Neural cell (in vitro differentiated cells): Measurements from ENCODE around the gene ITGB3. TPM values are rescaled to one million over a fixed set of nuclear protein-coding genes. Genes with fewer than 3 reads are reported as not detected.

ENCODE experiments used
- H2AFZ ChIP-seq: fragments of 200-600, 300-800 bp; sonication (generic), shearing (Covaris generic); 2 replicates; pipeline ENCODE4 v1.6.0; 2014; ENCODE audit warnings: low read depth, mild to moderate bottlenecking, antibody characterized with exemption, low read length, moderate library complexity
- H3F3A ChIP-seq: fragments of 200-600 bp; shearing (Covaris generic); 2 replicates; pipeline ENCODE4 v1.6.1; 2016; ENCODE audit warnings: mild to moderate bottlenecking, moderate library complexity, mixed read lengths, antibody characterized with exemption, low read length; ENCODE audit not compliant: insufficient read depth, poor library complexity, severe bottlenecking
- H3K27ac ChIP-seq: fragments of 200-600, 300-800 bp; sonication (generic), shearing (Covaris generic); 2 replicates; pipeline ENCODE4 v1.5.1; 2014; ENCODE audit warnings: mild to moderate bottlenecking, low read length, moderate library complexity
- H3K27me3 ChIP-seq: fragments of 300-800, 200-600 bp; sonication (generic), shearing (Covaris generic); 2 replicates; pipeline ENCODE4 v1.6.0; 2014; ENCODE audit warnings: mild to moderate bottlenecking, low read depth, low read length, moderate library complexity; ENCODE audit not compliant: insufficient read depth
- H3K36me3 ChIP-seq: fragments of 300-800, 200-600 bp; sonication (generic), shearing (Covaris generic); 2 replicates; pipeline ENCODE4 v1.5.1; 2014; ENCODE audit warnings: mild to moderate bottlenecking, antibody characterized with exemption, low read length, moderate library complexity; ENCODE audit not compliant: insufficient read depth
- H3K4me2 ChIP-seq: fragments of 300-800, 200-600 bp; sonication (generic), shearing (Covaris generic); 2 replicates; pipeline ENCODE4 v1.6.0; 2014; ENCODE audit warnings: mild to moderate bottlenecking, low read length
- H3K4me3 ChIP-seq: fragments of 300-800, 200-600 bp; sonication (generic), shearing (Covaris generic); 2 replicates; pipeline ENCODE4 v1.5.1; 2014; ENCODE audit warnings: mild to moderate bottlenecking, low read length, moderate library complexity
- H3K79me2 ChIP-seq: fragments of 200-600 bp; shearing (Covaris generic); replicated peaks from 2 replicates; pipeline ENCODE4 v1.6.0; 2014; ENCODE audit warnings: mild to moderate bottlenecking, low read length, moderate library complexity; ENCODE audit not compliant: insufficient read depth
- H3K9ac ChIP-seq: fragments of 300-800, 200-600 bp; sonication (generic), shearing (Covaris generic); 2 replicates; pipeline ENCODE4 v1.6.1; 2016; ENCODE audit warnings: mild to moderate bottlenecking, low read length, mixed read lengths
- H3K9me2 ChIP-seq: fragments of 200-600 bp; shearing (Covaris generic); 2 replicates; pipeline ENCODE4 v1.6.1; 2016; ENCODE audit warnings: mild to moderate bottlenecking, low read length, mixed read lengths; ENCODE audit not compliant: insufficient read depth
- H3K9me3 ChIP-seq: fragments of 200-600, 300-800 bp; sonication (generic), shearing (Covaris generic); 2 replicates; pipeline ENCODE4 v1.6.1; 2016; ENCODE audit warnings: mild to moderate bottlenecking, mixed run types, low read length, moderate library complexity, mixed read lengths
- H4K20me1 ChIP-seq: fragments of 200-600 bp; shearing (Covaris generic); 2 replicates; pipeline ENCODE4 v1.6.1; 2016; ENCODE audit warnings: mild to moderate bottlenecking, mixed run types; ENCODE audit not compliant: insufficient read depth
- EP300 ChIP-seq: fragments of 450-650 bp; conservative IDR thresholded peaks from 2 replicates; pipeline ENCODE4 v1.6.1; 2014; ENCODE audit warnings: antibody characterized with exemption, mild to moderate bottlenecking, moderate library complexity; ENCODE audit not compliant: poor library complexity, severe bottlenecking
- EZH2 ChIP-seq: fragments of 200-600, 300-800 bp; shearing (Covaris generic), sonication (generic); IDR thresholded peaks from 2 replicates; pipeline ENCODE4 v1.6.1; 2014; ENCODE audit warnings: antibody characterized with exemption, low read length, borderline replicate concordance, mild to moderate bottlenecking; ENCODE audit not compliant: insufficient read depth, poor library complexity, severe bottlenecking
- MXI1 ChIP-seq: fragments of 450-650 bp; conservative IDR thresholded peaks from 2 replicates; pipeline ENCODE4 v1.6.1; 2014; ENCODE audit warnings: antibody characterized with exemption, mild to moderate bottlenecking; ENCODE audit not compliant: poor library complexity, severe bottlenecking
- POLR2AphosphoS5 ChIP-seq: IDR thresholded peaks from 2 replicates; pipeline ENCODE4 v1.6.1; 2012
- RAD21 ChIP-seq: fragments of 450-650 bp; conservative IDR thresholded peaks from 2 replicates; pipeline ENCODE4 v1.6.1; 2014; ENCODE audit warnings: antibody characterized with exemption, mild to moderate bottlenecking, moderate library complexity
- SMC3 ChIP-seq: fragments of 450-650 bp; conservative IDR thresholded peaks from 2 replicates; pipeline ENCODE4 v1.6.1; 2014; ENCODE audit warnings: antibody characterized with exemption, mild to moderate bottlenecking, moderate library complexity; ENCODE audit not compliant: poor library complexity
- TAF1 ChIP-seq: IDR thresholded peaks from 2 replicates; pipeline ENCODE4 v1.6.1; 2012; ENCODE audit warnings: low read depth
- polyA plus RNA-seq: library from polyadenylated mRNA; depleted of rRNA; stranded (reverse); fragments of >200 nt; gene quantifications from 2 replicates; pipeline ENCODE4 v1.2.3, GENCODE V29; 2014
- TF ChIP-seq, protein P1 (sequence below): fragments of 450-650 bp; IDR thresholded peaks from 2 replicates; pipeline ENCODE4 v1.5.1; 2014; ENCODE audit warnings: antibody characterized with exemption, mild to moderate bottlenecking, moderate library complexity; ENCODE audit not compliant: poor library complexity, severe bottlenecking
- TF ChIP-seq, protein P2 (sequence below): IDR thresholded peaks from 2 replicates; pipeline ENCODE4 v1.6.1; 2012; ENCODE audit warnings: borderline replicate concordance

ITGB3 gene
- polyA plus RNA-seq, 1 donor from 2014 or later = not detected

DNA sequence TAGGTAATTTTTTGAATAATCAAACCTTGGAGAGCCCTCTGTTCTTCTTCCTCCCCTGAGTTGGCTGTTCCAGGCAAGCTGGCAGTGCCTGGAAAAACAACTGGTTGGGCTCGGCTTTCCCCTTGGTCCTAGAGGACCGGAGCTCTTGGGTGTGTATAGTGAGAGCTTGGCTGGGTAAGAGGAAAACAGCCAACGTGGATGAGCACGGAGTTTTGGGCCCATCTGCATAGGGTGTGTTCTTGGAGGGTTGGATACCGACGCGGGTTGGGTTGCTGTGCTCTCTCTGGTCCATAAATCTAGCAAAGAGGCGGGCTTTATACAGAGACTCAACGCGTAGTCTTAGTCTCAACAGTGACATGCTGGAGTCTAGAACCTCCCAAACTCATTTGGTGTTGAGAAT, 23.2 kb downstream of the ITGB3 start:
- Histone ChIP-seq H4K20me1 (no peaks in the 10 kb centered on the region), H3F3A (no peaks in the 10 kb centered on the region), H3K9ac (no peak overlapping the region), H3K27me3 (no peaks in the 10 kb centered on the region), H3K9me3 (no peaks in the 10 kb centered on the region), H3K9me2 (no peaks in the 10 kb centered on the region), H3K4me3 (no peak overlapping the region), H2AFZ (no peak overlapping the region), H3K27ac (no peak overlapping the region), H3K4me2 (no peak overlapping the region), H3K36me3 (no peaks in the 10 kb centered on the region), H3K79me2 (no peaks in the 10 kb centered on the region)
- TF ChIP-seq, protein P1, sequence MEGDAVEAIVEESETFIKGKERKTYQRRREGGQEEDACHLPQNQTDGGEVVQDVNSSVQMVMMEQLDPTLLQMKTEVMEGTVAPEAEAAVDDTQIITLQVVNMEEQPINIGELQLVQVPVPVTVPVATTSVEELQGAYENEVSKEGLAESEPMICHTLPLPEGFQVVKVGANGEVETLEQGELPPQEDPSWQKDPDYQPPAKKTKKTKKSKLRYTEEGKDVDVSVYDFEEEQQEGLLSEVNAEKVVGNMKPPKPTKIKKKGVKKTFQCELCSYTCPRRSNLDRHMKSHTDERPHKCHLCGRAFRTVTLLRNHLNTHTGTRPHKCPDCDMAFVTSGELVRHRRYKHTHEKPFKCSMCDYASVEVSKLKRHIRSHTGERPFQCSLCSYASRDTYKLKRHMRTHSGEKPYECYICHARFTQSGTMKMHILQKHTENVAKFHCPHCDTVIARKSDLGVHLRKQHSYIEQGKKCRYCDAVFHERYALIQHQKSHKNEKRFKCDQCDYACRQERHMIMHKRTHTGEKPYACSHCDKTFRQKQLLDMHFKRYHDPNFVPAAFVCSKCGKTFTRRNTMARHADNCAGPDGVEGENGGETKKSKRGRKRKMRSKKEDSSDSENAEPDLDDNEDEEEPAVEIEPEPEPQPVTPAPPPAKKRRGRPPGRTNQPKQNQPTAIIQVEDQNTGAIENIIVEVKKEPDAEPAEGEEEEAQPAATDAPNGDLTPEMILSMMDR = no peak
- TF ChIP-seq MXI1 = no peak
- TF ChIP-seq POLR2AphosphoS5 = no peak
- TF ChIP-seq EZH2 = no peak
- TF ChIP-seq, protein P2, sequence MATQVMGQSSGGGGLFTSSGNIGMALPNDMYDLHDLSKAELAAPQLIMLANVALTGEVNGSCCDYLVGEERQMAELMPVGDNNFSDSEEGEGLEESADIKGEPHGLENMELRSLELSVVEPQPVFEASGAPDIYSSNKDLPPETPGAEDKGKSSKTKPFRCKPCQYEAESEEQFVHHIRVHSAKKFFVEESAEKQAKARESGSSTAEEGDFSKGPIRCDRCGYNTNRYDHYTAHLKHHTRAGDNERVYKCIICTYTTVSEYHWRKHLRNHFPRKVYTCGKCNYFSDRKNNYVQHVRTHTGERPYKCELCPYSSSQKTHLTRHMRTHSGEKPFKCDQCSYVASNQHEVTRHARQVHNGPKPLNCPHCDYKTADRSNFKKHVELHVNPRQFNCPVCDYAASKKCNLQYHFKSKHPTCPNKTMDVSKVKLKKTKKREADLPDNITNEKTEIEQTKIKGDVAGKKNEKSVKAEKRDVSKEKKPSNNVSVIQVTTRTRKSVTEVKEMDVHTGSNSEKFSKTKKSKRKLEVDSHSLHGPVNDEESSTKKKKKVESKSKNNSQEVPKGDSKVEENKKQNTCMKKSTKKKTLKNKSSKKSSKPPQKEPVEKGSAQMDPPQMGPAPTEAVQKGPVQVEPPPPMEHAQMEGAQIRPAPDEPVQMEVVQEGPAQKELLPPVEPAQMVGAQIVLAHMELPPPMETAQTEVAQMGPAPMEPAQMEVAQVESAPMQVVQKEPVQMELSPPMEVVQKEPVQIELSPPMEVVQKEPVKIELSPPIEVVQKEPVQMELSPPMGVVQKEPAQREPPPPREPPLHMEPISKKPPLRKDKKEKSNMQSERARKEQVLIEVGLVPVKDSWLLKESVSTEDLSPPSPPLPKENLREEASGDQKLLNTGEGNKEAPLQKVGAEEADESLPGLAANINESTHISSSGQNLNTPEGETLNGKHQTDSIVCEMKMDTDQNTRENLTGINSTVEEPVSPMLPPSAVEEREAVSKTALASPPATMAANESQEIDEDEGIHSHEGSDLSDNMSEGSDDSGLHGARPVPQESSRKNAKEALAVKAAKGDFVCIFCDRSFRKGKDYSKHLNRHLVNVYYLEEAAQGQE = no peak
- no peak for TF ChIP-seq RAD21
- TF ChIP-seq TAF1 = no peak
- TF ChIP-seq SMC3 = no peak
- no peak for TF ChIP-seq EP300

DNA sequence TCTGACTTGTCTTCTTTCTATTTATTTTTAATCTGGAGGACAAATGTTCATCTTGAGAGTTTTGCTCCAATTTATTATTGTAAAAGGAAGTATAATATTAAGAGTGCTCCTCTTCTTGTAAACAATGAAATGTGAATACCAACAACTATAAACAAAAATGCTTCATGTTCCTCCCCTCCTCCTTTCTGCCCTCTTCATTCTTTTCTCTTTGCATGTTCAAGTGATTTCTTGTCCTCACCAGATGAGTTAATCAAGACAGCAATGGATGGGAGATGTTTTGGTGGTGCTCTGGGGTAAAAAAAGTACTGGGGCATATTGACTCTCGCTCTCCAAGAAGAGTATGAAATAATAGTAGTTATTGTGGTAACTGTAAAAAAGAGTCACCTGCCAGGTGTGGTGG, 24.3 kb downstream of the ITGB3 start:
- Histone ChIP-seq H3K9me2 (no peaks in the 10 kb centered on the region), H3K4me2 (no peak overlapping the region), H3F3A (no peaks in the 10 kb centered on the region), H3K27ac (no peak overlapping the region), H3K9ac (no peak overlapping the region), H3K9me3 (no peaks in the 10 kb centered on the region), H3K36me3 (no peaks in the 10 kb centered on the region), H3K27me3 (no peaks in the 10 kb centered on the region), H3K79me2 (no peaks in the 10 kb centered on the region), H3K4me3 (no peak overlapping the region), H4K20me1 (no peaks in the 10 kb centered on the region), H2AFZ (no peak overlapping the region)
- TF ChIP-seq SMC3 = no peak
- TF ChIP-seq TAF1 = no peak
- TF ChIP-seq, protein P2 = no peak
- TF ChIP-seq EZH2 = no peak
- no peak for TF ChIP-seq EP300
